HepG2 (cell line): ENCODE data around the gene ACAN.

ENCODE experiments used
- BRF2 ChIP-seq: sonication (generic); formaldehyde crosslinking; IDR thresholded peaks from 2 replicates; pipeline ENCODE4 v1.8.1; 2022; ENCODE audit warnings: mild to moderate bottlenecking, missing genetic modification reagents
- EP300 ChIP-seq, 3 experiments: sonication (generic) in 1 of 3; formaldehyde crosslinking in 1 of 3; IDR thresholded peaks; 2 replicates each; pipeline versions ENCODE4 v1.5.1 to v1.6.1; 2011 to 2020; ENCODE audit warnings: low read depth in 2 of 3, low read length in 2 of 3, borderline replicate concordance in 1 of 3, improper control_type of control experiment in 1 of 3, mild to moderate bottlenecking in 1 of 3, missing genetic modification reagents in 1 of 3, moderate library complexity in 1 of 3
- HES4 ChIP-seq: sonication (generic); formaldehyde crosslinking; IDR thresholded peaks from 2 replicates; pipeline ENCODE4 v1.9.0; 2021; ENCODE audit warnings: mild to moderate bottlenecking, missing genetic modification reagents, borderline replicate concordance
- KLF16 ChIP-seq, 2 experiments: sonication (generic) in 1 of 2; formaldehyde crosslinking in 1 of 2; IDR thresholded peaks; 2 replicates each; pipeline versions ENCODE4 v1.6.1 to v1.8.0; 2016 to 2023; ENCODE audit warnings: missing genetic modification reagents in 2 of 2, missing compliant biosample characterization in 1 of 2
- MAFF ChIP-seq: IDR thresholded peaks from 2 replicates; pipeline ENCODE4 v1.6.1; 2011; ENCODE audit warnings: low read depth, low read length, improper control_type of control experiment
- RAD21 ChIP-seq: fragments of 450-650 bp; formaldehyde crosslinking; IDR thresholded peaks from 2 replicates; pipeline ENCODE4 v1.5.0; 2020; ENCODE audit warnings: mild to moderate bottlenecking
- REST ChIP-seq, 2 experiments: IDR thresholded peaks; 2 replicates each; pipeline ENCODE4 v1.6.1; 2011 to 2012; ENCODE audit warnings: low read length in 2 of 2, borderline replicate concordance in 1 of 2, low read depth in 1 of 2, mild to moderate bottlenecking in 1 of 2, moderate library complexity in 1 of 2
- SKIL ChIP-seq: sonication (generic); formaldehyde crosslinking; IDR thresholded peaks from 2 replicates; pipeline ENCODE4 v1.8.0; 2022; ENCODE audit warnings: missing genetic modification reagents, mild to moderate bottlenecking, moderate library complexity, borderline replicate concordance
- USF2 ChIP-seq, 2 experiments: sonication (generic) in 1 of 2; formaldehyde crosslinking in 1 of 2; IDR thresholded peaks; 2 replicates each; pipeline versions ENCODE4 v1.5.1 to v1.6.1; 2011 to 2020; ENCODE audit warnings: borderline replicate concordance in 1 of 2, low read depth in 1 of 2, low read length in 1 of 2, mild to moderate bottlenecking in 1 of 2, missing genetic modification reagents in 1 of 2, moderate library complexity in 1 of 2
- YY1 ChIP-seq: IDR thresholded peaks from 2 replicates; pipeline ENCODE4 v1.6.1; 2011; ENCODE audit warnings: low read length, low read depth, moderate library complexity, mild to moderate bottlenecking; ENCODE audit not compliant: insufficient read depth, insufficient replicate concordance
- ZNF160 ChIP-seq: sonication (generic); formaldehyde crosslinking; IDR thresholded peaks from 2 replicates; pipeline ENCODE4 v1.8.0; 2022; ENCODE audit warnings: mild to moderate bottlenecking, inconsistent platforms, missing genetic modification reagents

GRCh38 chr15:88812133-88812532 lies 8.9 kb downstream of the ACAN start:
- TF ChIP-seq BRF2 (CRISPR knock-in tag) (no peak), RAD21 (CRISPR knock-in tag) (no peak), HES4 (CRISPR knock-in tag) (no peak), SKIL (CRISPR knock-in tag) (no peak), USF2 (IDR thresholded peaks at IDR 0.05; ENCODE audit: low read depth, low read length) (no peak), USF2 (CRISPR knock-in tag; IDR thresholded peaks at IDR 0.05; ENCODE audit: borderline replicate concordance) (no peak), REST (IDR thresholded peaks at IDR 0.05; ENCODE audit: borderline replicate concordance in 1 of 2, low read depth in 1 of 2, low read length in 2 of 2) (no peak), EP300 (IDR thresholded peaks at IDR 0.05; ENCODE audit: low read depth in 2 of 2, low read length in 2 of 2) (no peak), EP300 (CRISPR knock-in tag; IDR thresholded peaks at IDR 0.05; ENCODE audit: borderline replicate concordance) (no peak), KLF16 (CRISPR knock-in tag; IDR thresholded peaks at IDR 0.05) (no peak), YY1 (no peak), MAFF (no peak), ZNF160 (CRISPR knock-in tag) (no peak)
